Activated CD8-positive, alpha-beta T cell treated with anti-CD3 and anti-CD28 coated beads for 36 hours (primary cell): Measurements from ENCODE around the gene CMA1. TPM values are rescaled to one million over a fixed set of nuclear protein-coding genes. Genes with fewer than 3 reads are reported as not detected.

Experiments
- ATAC-seq: fragments of 200-7000 bp; cut with Tn5 transposase; one replicate; pipeline ENCODE4 v1.10.0; 2021; ENCODE audit warnings: mild to moderate bottlenecking, moderate library complexity
- CTCF ChIA-PET: fragments of 350-600 bp; sonication (Branson Sonifier 250); formaldehyde crosslinking; loops from one replicate; lab custom pipeline; 2021; ENCODE audit warnings: antibody characterized with exemption; lab: Charles Lee
- POLR2A ChIA-PET: fragments of 350-600 bp; sonication (Branson Sonifier 250); formaldehyde crosslinking; loops from one replicate; lab custom pipeline; 2021; ENCODE audit warnings: antibody characterized with exemption; lab: Charles Lee
- DNase-seq: peaks from one replicate; pipeline ENCODE4 v3.0.0-alpha.2; 2020
- H3K27ac Mint-ChIP-seq: one replicate; pipeline ENCODE4 v1.8.0; 2021; ENCODE audit warnings: mild to moderate bottlenecking, mixed read lengths
- H3K27me3 Mint-ChIP-seq: one replicate; pipeline ENCODE4 v1.8.0; 2021; ENCODE audit warnings: mixed read lengths
- H3K36me3 Mint-ChIP-seq: one replicate; pipeline ENCODE4 v1.8.0; 2021; ENCODE audit warnings: low read depth, mixed read lengths
- H3K4me1 Mint-ChIP-seq: one replicate; pipeline ENCODE4 v1.8.0; 2021; ENCODE audit warnings: low read depth, mixed read lengths
- H3K4me3 Mint-ChIP-seq: one replicate; pipeline ENCODE4 v1.8.0; 2021; ENCODE audit warnings: mild to moderate bottlenecking, moderate library complexity, mixed read lengths
- H3K9me3 Mint-ChIP-seq: one replicate; pipeline ENCODE4 v1.8.0; 2021; ENCODE audit warnings: mixed read lengths
- intact Hi-C: fragments of 100-400 bp; cut with micrococcal nuclease; formaldehyde crosslinking; loops from one replicate; pipeline ENCODE4 v1.10.0; 2022
- total RNA-seq, 2 experiments: library from RNA; stranded (reverse); gene quantifications; one replicate each; pipeline ENCODE4 v1.2.3, GENCODE V29; 2021
- TF ChIP-seq, protein P1 (sequence below): fragments of 200-600 bp; IDR thresholded peaks from one replicate; pipeline ENCODE4 v1.8.0; 2022; ENCODE audit warnings: antibody characterized with exemption, mild to moderate bottlenecking

The CMA1 gene
- total RNA-seq, 2 experiments from 2014 or later = 0.34 TPM; not detected in 1

DNA sequence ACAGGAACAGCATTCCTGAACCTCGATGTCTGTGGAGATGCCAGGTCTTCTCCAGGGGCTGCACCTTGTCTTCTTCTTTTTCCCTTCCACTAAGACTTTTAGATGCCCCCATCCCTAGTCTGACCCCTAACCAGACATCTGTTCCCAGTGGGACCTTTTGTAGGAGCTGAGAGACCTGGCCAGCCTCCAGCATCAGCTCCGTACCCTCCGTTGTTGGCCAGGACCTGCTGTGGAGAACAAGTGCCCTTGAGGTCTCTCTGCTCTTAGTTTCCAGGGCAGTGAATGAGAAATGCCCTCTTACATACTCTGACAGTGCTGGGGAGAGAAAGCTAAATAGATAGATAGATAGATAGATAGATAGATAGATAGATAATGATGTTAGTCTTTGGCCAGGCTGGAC lies 48.7 kb downstream of the CMA1 start:
- CTCF ChIA-PET = interaction anchor here (1.2 kb wide), 1 partner anchor 126 kb away, joined by 5 read pairs; no protein-coding TSS in a partner anchor
- intact Hi-C loops = no loop called here

GRCh38 chr14:24458736-24459135 lies 49.3 kb downstream of the CMA1 start:
- Mint-ChIP-seq H3K27ac (no peak overlapping the region), H3K4me3 (no peak overlapping the region), H3K9me3 (no peaks in the 10 kb centered on the region), H3K36me3 (no peaks in the 10 kb centered on the region), H3K27me3 (no peaks in the 10 kb centered on the region), H3K4me1 (peaks cover 1% of the 10 kb centered on the region)
- intact Hi-C loops = no loop called here
- CTCF ChIA-PET = interaction anchor here (0.8 to 1.2 kb wide), 4 partner anchors 22 to 125 kb away, joined by 3 to 5 read pairs (median 3); no protein-coding TSS in a partner anchor
- POLR2A ChIA-PET = interaction anchor here (1.2 kb wide), 1 partner anchor 15 kb away, joined by 4 read pairs; no protein-coding TSS in a partner anchor
- ATAC-seq = no peak
- TF ChIP-seq, protein P1, sequence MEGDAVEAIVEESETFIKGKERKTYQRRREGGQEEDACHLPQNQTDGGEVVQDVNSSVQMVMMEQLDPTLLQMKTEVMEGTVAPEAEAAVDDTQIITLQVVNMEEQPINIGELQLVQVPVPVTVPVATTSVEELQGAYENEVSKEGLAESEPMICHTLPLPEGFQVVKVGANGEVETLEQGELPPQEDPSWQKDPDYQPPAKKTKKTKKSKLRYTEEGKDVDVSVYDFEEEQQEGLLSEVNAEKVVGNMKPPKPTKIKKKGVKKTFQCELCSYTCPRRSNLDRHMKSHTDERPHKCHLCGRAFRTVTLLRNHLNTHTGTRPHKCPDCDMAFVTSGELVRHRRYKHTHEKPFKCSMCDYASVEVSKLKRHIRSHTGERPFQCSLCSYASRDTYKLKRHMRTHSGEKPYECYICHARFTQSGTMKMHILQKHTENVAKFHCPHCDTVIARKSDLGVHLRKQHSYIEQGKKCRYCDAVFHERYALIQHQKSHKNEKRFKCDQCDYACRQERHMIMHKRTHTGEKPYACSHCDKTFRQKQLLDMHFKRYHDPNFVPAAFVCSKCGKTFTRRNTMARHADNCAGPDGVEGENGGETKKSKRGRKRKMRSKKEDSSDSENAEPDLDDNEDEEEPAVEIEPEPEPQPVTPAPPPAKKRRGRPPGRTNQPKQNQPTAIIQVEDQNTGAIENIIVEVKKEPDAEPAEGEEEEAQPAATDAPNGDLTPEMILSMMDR = no peak
- DNase-seq = no peak

More for the DNA sequence above, 48.7 kb downstream of the CMA1 start:
- Mint-ChIP-seq H3K9me3 (no peaks in the 10 kb centered on the region), H3K4me1 (peaks cover 6% of the 10 kb centered on the region), H3K27me3 (no peaks in the 10 kb centered on the region), H3K27ac (no peak overlapping the region), H3K4me3 (no peak overlapping the region), H3K36me3 (no peaks in the 10 kb centered on the region)
- TF ChIP-seq, protein P1 = no peak
- DNase-seq (no peak), ATAC-seq (no peak)
- POLR2A ChIA-PET = no interaction called here

DNA sequence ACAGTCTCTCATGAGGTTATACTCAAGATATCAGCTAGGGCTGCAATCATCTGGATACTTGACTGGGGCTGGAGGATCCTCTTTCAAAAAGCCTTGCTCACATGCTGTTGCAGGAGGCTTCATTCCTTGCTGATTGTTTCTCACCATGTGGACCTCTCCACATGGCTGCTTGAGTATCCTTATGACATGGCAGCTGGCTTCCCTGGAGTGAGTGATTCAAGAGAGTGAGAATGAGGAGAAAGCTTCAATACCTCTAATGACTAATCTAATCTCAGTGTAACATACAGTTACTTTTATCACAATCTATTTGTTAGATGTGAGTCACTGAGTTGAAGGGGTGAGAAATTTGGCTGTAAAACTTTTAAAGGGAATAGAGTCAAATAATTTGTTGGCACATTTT lies 51.1 kb downstream of the CMA1 start:
- DNase-seq (no peak), ATAC-seq (no peak)
- TF ChIP-seq, protein P1 = no peak
- Mint-ChIP-seq H3K4me1 (no peaks in the 10 kb centered on the region), H3K4me3 (no peak overlapping the region), H3K36me3 (peaks cover 2% of the 10 kb centered on the region), H3K27me3 (peaks cover 2% of the 10 kb centered on the region), H3K9me3 (no peaks in the 10 kb centered on the region), H3K27ac (no peak overlapping the region)
- intact Hi-C loops = no loop called here
- ChIA-PET POLR2A (no interaction called here), CTCF (interaction anchor here (0.9 to 1.8 kb wide), 2 partner anchors 26 to 123 kb away, joined by 3 read pairs; no protein-coding TSS in a partner anchor)

Other genes with a start within 250 kb of the CMA1 start
- 1 to 10 TPM; 3.0 to 3.1 TPM for gene TGM1, start 245.1 kb downstream of the CMA1 start, total RNA-seq
- gene RABGGTA, start 236.7 kb downstream of the CMA1 start, total RNA-seq = 10 to 100 TPM; 37.6 to 42.7 TPM
- gene DHRS1, start 208.5 kb downstream of the CMA1 start, total RNA-seq = 10 to 100 TPM; 11.9 to 13.6 TPM
- gene NOP9, start 208.4 kb downstream of the CMA1 start, total RNA-seq = 10 to 100 TPM; 33.5 to 33.6 TPM
- gene CIDEB, start 200.3 kb downstream of the CMA1 start, total RNA-seq = 10 to 100 TPM; 12.1 to 13.6 TPM
- 10 to 100 TPM in 1 of 2 experiments, 1 to 10 TPM in 1; 9.6 to 12.0 TPM for gene LTB4R2, start 198.1 kb downstream of the CMA1 start, total RNA-seq
- gene LTB4R, start 196.8 kb downstream of the CMA1 start, total RNA-seq = 10 to 100 TPM; 11.6 to 11.7 TPM
- 1 to 10 TPM; 1.3 to 1.5 TPM for gene ADCY4, start 173.2 kb downstream of the CMA1 start, total RNA-seq
- 1 to 10 TPM; 5.9 to 6.5 TPM for gene RIPK3, start 168.3 kb downstream of the CMA1 start, total RNA-seq
- gene NFATC4, start 140.1 kb downstream of the CMA1 start, total RNA-seq = 1 to 10 TPM; 1.3 to 2.0 TPM
- gene NYNRIN, start 109.3 kb downstream of the CMA1 start, total RNA-seq = under 1 TPM; 0.05 to 0.27 TPM
- 1 to 10 TPM; 2.9 TPM for gene CBLN3, start 78.6 kb downstream of the CMA1 start, total RNA-seq
- 10 to 100 TPM; 47.5 to 51.7 TPM for gene KHNYN, start 78.3 kb downstream of the CMA1 start, total RNA-seq
- 10 to 100 TPM; 43.6 to 55.5 TPM for gene SDR39U1, start 65.5 kb downstream of the CMA1 start, total RNA-seq
- gene CTSG, start 68.0 kb upstream of the CMA1 start, total RNA-seq = not detected
- 10 to 100 TPM; 55.0 to 61.3 TPM for gene GZMH, start 101.4 kb upstream of the CMA1 start, total RNA-seq
- gene GZMB, start 125.9 kb upstream of the CMA1 start, total RNA-seq = 1,000 to 10,000 TPM; 1,751 to 1,779 TPM